Chondrocyte (in vitro differentiated cells): ENCODE results near the gene PDE4D. TPM values are rescaled to one million over a fixed set of nuclear protein-coding genes. Genes with fewer than 3 reads are reported as not detected.
A peak's percentile ranks its signal among the peaks of the same experiment; 100 is the strongest.

Source experiments
- DNase-seq: peaks from one replicate; pipeline ENCODE4 v3.0.0; 2021; ENCODE audit warnings: mixed read lengths, low spot score
- H3K27ac Mint-ChIP-seq: one replicate; pipeline ENCODE4 v1.8.0; 2021; ENCODE audit warnings: mild to moderate bottlenecking, moderate library complexity, mixed read lengths; ENCODE audit not compliant: unreplicated experiment
- H3K27me3 Mint-ChIP-seq: 2 replicates; pipeline ENCODE4 v1.8.0; 2021; ENCODE audit warnings: low read depth, mixed read lengths
- H3K36me3 Mint-ChIP-seq: 2 replicates; pipeline ENCODE4 v1.8.0; 2021; ENCODE audit warnings: low read depth, mixed read lengths
- H3K4me1 Mint-ChIP-seq: 2 replicates; pipeline ENCODE4 v1.8.0; 2021; ENCODE audit warnings: low read depth, mild to moderate bottlenecking, mixed read lengths
- H3K4me3 Mint-ChIP-seq: one replicate; pipeline ENCODE4 v1.8.0; 2021; ENCODE audit warnings: mild to moderate bottlenecking, moderate library complexity, mixed read lengths; ENCODE audit not compliant: unreplicated experiment
- H3K9me3 Mint-ChIP-seq: 2 replicates; pipeline ENCODE4 v1.8.0; 2021; ENCODE audit warnings: low read depth, mixed read lengths
- total RNA-seq: library from RNA; stranded (reverse); gene quantifications from 3 replicates; pipeline ENCODE4 v1.2.1, GENCODE V29; 2021
- TF ChIP-seq, protein P1 (sequence below): fragments of 200-600 bp; sonication (generic); IDR thresholded peaks from 2 replicates; pipeline ENCODE4 v1.5.0; 2021; ENCODE audit warnings: antibody characterized with exemption, mild to moderate bottlenecking, moderate library complexity

PDE4D gene
- total RNA-seq, 1 donor from 2014 or later = 21.1 TPM

DNA sequence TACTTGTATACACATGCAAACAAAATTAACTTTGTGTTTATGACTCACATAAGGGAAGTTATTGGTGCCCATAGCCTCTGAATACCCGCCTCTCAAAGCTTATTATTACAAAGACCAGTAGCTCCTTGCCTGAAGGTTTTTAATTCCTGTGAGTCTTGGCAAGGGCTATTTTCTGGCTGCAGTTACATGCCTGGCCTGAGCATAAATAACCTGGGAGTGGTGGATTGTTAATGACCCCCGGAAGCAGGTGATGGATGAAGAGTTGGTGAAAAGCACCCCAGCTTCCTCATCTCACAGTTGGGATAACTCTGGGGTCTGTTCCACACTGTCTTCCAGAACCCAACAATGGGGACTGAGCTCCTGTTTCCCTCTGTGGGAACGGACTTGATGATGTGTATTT, 594.5 kb downstream of the PDE4D start:
- no peak for DNase-seq
- peak overlapping the region; percentile 51 for H3K27ac Mint-ChIP-seq
- H3K36me3 Mint-ChIP-seq = no peaks in the 10 kb centered on the region
- no peaks in the 10 kb centered on the region for H3K27me3 Mint-ChIP-seq
- no peak overlapping the region for H3K4me3 Mint-ChIP-seq
- H3K4me1 Mint-ChIP-seq = peaks cover 38% of the 10 kb centered on the region
- H3K9me3 Mint-ChIP-seq = peaks cover 7% of the 10 kb centered on the region
- TF ChIP-seq, protein P1, sequence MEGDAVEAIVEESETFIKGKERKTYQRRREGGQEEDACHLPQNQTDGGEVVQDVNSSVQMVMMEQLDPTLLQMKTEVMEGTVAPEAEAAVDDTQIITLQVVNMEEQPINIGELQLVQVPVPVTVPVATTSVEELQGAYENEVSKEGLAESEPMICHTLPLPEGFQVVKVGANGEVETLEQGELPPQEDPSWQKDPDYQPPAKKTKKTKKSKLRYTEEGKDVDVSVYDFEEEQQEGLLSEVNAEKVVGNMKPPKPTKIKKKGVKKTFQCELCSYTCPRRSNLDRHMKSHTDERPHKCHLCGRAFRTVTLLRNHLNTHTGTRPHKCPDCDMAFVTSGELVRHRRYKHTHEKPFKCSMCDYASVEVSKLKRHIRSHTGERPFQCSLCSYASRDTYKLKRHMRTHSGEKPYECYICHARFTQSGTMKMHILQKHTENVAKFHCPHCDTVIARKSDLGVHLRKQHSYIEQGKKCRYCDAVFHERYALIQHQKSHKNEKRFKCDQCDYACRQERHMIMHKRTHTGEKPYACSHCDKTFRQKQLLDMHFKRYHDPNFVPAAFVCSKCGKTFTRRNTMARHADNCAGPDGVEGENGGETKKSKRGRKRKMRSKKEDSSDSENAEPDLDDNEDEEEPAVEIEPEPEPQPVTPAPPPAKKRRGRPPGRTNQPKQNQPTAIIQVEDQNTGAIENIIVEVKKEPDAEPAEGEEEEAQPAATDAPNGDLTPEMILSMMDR = no peak

DNA sequence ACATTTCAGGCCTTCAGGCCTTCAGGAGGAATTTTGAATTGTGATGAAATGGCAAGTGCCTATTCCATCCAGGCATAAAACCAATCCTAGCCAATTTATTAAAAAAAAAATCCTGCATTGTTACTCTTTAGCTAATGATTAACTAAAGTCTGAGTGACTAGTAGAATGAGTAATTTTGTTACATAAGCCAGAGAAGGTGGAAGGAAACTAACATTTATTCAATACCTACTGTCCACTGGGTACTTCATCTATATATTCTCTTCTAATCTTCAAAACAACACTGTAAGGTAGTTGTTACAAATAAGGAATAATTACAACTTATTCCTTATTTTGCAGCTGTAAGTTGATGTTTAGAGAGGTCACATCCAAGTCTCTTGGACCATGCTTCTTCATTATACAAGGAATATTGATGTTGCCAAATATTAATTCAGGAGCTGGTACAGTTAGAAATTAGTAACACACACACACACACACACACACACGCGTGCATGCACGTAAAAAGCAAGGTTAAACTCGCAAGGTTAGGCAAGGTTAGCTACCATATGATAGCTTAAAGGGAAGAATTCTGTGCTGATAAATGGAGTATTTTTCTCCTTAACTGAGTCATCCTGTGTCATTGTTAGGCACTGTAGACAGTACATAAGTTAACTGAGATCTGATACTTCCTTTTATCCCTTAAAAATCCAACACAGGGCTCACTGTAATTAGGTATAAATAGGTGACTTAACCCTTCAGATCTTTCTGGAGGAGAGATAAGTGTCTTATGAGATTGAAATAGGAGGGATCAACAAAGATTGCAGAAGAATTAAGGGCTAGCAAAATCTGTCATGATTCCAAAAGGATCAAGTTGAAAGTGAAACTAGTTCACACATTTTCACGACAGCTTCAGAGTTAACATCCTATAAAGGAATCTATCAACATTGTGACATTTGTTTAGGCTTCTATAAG, 596.9 kb downstream of the PDE4D start:
- H3K27me3 Mint-ChIP-seq = no peaks in the 10 kb centered on the region
- no peaks in the 10 kb centered on the region for H3K9me3 Mint-ChIP-seq
- H3K4me3 Mint-ChIP-seq = peak overlapping the region; percentile 71
- no peak for DNase-seq
- peaks cover 45% of the 10 kb centered on the region for H3K4me1 Mint-ChIP-seq
- peak overlapping the region; percentile 93 for H3K27ac Mint-ChIP-seq
- TF ChIP-seq, protein P1 = no peak
- no peaks in the 10 kb centered on the region for H3K36me3 Mint-ChIP-seq

DNA sequence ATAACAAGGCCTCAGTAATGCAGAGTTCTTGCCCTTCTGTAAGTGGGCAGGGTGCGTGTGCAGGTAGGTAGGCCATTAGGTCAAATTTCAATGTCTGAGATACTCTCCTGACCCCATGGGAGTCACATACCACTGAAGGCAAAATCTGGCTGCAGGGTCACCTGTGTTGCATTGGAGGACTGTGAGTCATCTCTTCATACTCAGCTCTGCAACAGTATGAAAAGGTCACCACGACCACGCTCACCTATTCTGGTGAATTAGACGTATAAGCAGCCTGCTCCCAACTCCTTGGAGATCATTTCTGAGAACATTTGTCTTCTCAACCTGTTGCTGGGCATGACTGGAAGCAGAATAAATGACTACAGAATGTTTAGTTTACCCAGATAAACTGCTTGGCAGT, 599.8 kb downstream of the PDE4D start:
- Mint-ChIP-seq H3K27ac (no peak overlapping the region), H3K9me3 (no peaks in the 10 kb centered on the region), H3K36me3 (no peaks in the 10 kb centered on the region), H3K4me3 (no peak overlapping the region), H3K27me3 (no peaks in the 10 kb centered on the region), H3K4me1 (peaks cover 35% of the 10 kb centered on the region)
- DNase-seq = no peak
- TF ChIP-seq, protein P1 = no peak

DNA sequence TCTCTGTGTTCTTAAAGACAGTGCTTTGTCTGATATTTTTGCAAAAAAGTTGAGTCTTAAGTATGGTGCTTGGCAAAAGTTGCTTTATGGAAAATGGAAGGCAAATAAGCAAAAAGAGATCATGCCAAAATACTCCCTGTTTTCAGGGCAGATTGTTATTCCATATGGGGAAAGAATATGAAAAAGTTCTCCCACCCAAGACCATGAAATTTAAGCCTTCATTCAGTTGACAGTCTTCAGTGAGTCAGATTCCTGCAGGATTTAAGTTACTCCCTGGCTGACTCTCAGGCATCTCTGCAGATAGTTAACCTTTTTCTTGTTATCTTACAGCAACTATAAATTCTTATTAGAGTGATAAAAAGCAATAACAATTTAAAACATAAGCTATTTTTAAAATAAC, 601.6 kb downstream of the PDE4D start:
- H3K27me3 Mint-ChIP-seq = no peaks in the 10 kb centered on the region
- no peaks in the 10 kb centered on the region for H3K36me3 Mint-ChIP-seq
- H3K4me3 Mint-ChIP-seq = no peak overlapping the region
- DNase-seq = no peak
- no peak overlapping the region for H3K27ac Mint-ChIP-seq
- no peaks in the 10 kb centered on the region for H3K9me3 Mint-ChIP-seq
- peaks cover 26% of the 10 kb centered on the region for H3K4me1 Mint-ChIP-seq
- TF ChIP-seq, protein P1 = no peak

DNA sequence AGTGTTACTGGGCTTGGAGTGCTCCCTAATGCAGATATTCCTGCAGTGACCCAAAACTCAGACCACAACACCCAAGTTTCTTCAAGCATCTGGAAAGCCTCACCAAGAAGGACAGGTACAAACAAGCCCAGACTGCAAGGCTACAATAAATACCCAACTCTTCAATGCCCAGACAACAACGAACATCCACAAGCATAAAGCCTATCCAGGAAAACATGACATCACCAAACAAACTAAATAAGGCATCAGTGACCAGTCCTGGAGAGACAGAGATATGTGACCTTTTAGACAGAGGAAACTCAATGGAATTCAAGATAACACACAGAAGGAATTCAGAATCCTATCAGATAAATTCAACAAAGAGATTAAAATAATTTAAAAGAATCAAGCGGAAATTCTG, 605.6 kb downstream of the PDE4D start:
- TF ChIP-seq, protein P1 = no peak
- Mint-ChIP-seq H3K9me3 (no peaks in the 10 kb centered on the region), H3K4me3 (no peak overlapping the region), H3K27me3 (no peaks in the 10 kb centered on the region), H3K36me3 (no peaks in the 10 kb centered on the region), H3K27ac (no peak overlapping the region), H3K4me1 (peaks cover 15% of the 10 kb centered on the region)
- no peak for DNase-seq
